H1 (cell line): ENCODE data around the gene TSC22D4. TPM values are rescaled to one million over a fixed set of nuclear protein-coding genes. Genes with fewer than 3 reads are reported as not detected.

Experiments used
- CTCF ChIA-PET: fragments of 300-600 bp; sonication (Branson Sonifier 250); formaldehyde crosslinking; loops from one replicate; lab custom pipeline; 2021; ENCODE audit not compliant: partially characterized antibody; lab: Charles Lee
- POLR2A ChIA-PET: fragments of 300-600 bp; sonication (Branson Sonifier 250); formaldehyde crosslinking; loops from one replicate; lab custom pipeline; 2021; ENCODE audit warnings: inconsistent platforms; ENCODE audit not compliant: partially characterized antibody; lab: Charles Lee
- DNase-seq, 2 experiments: peaks; one replicate each; pipeline versions ENCODE4 v3.0.0 to v3.0.0-alpha.2; 2010 to 2022; ENCODE audit warnings: low spot score in 2 of 2, low read depth in 1 of 2, mixed read lengths in 1 of 2
- FAIRE-seq: peaks from 2 replicates; lab custom pipeline; 2011; peaks lifted over from hg19 to GRCh38; lab: Jason Lieb, UNC
- H2AFZ ChIP-seq: 2 replicates; pipeline ENCODE4 v1.8.1; 2012; ENCODE audit warnings: low read length, inconsistent platforms
- H2AK5ac ChIP-seq: 2 replicates; pipeline ENCODE4 v1.6.1; 2013; ENCODE audit warnings: low read depth, low read length
- H2BK120ac ChIP-seq: replicated peaks from 2 replicates; pipeline ENCODE3; 2013; ENCODE audit warnings: low read depth, low read length, inconsistent platforms
- H2BK12ac ChIP-seq: 2 replicates; pipeline ENCODE4 v1.6.1; 2013; ENCODE audit warnings: low read depth, low read length
- H2BK15ac ChIP-seq: 2 replicates; pipeline ENCODE4 v1.6.1; 2013; ENCODE audit warnings: low read length
- H2BK20ac ChIP-seq: 2 replicates; pipeline ENCODE4 v1.6.1; 2013; ENCODE audit warnings: low read length
- H2BK5ac ChIP-seq: 2 replicates; pipeline ENCODE4 v1.6.1; 2013; ENCODE audit warnings: low read depth, low read length
- H3K14ac ChIP-seq: 2 replicates; pipeline ENCODE4 v1.6.1; 2013; ENCODE audit warnings: inconsistent platforms; ENCODE audit not compliant: insufficient read length
- H3K18ac ChIP-seq: 2 replicates; pipeline ENCODE4 v1.6.1; 2013; ENCODE audit warnings: low read length; ENCODE audit errors: extremely low read depth
- H3K23ac ChIP-seq: 2 replicates; pipeline ENCODE4 v1.6.1; 2013; ENCODE audit warnings: inconsistent platforms; ENCODE audit not compliant: insufficient read length
- H3K23me2 ChIP-seq: 2 replicates; pipeline ENCODE4 v1.6.1; 2013; ENCODE audit warnings: low read depth, low read length
- H3K27ac ChIP-seq: 2 replicates; pipeline ENCODE4 v1.6.1; 2011; ENCODE audit warnings: low read depth, low read length, inconsistent platforms
- H3K27me3 ChIP-seq, 4 experiments: replicated peaks in 1 of 4; 1 replicate in 1 of 4; 2 replicates in 3 of 4; pipeline versions ENCODE4 v1.6.1 to v1.8.1; 2011 to 2013; ENCODE audit warnings: low read length in 3 of 4, mild to moderate bottlenecking in 3 of 4, inconsistent platforms in 2 of 4, mixed read lengths in 2 of 4, moderate library complexity in 1 of 4; ENCODE audit not compliant: control insufficient read depth in 3 of 4, insufficient read depth in 3 of 4; ENCODE audit errors: extremely low read depth in 1 of 4
- H3K36me3 ChIP-seq, 4 experiments: 2 replicates each; pipeline versions ENCODE4 v1.6.1 to v1.8.1; 2011 to 2013; ENCODE audit warnings: mild to moderate bottlenecking in 4 of 4, low read length in 3 of 4, moderate library complexity in 2 of 4, control low read depth in 1 of 4, inconsistent platforms in 1 of 4; ENCODE audit not compliant: insufficient read depth in 4 of 4, control insufficient read depth in 2 of 4
- H3K4ac ChIP-seq: replicated peaks from 2 replicates; pipeline ENCODE3; 2013; ENCODE audit warnings: low read length, low read depth, mixed read lengths, inconsistent platforms; ENCODE audit not compliant: insufficient read length
- H3K4me1 ChIP-seq, 4 experiments: replicated peaks in 1 of 4; 1 replicate in 1 of 4; 2 replicates in 3 of 4; pipeline versions ENCODE4 v1.6.1 to v1.8.1; 2011 to 2013; ENCODE audit warnings: low read length in 3 of 4, inconsistent platforms in 2 of 4, mixed read lengths in 1 of 4; ENCODE audit not compliant: insufficient read depth in 4 of 4, control insufficient read depth in 3 of 4
- H3K4me2 ChIP-seq, 2 experiments: 2 replicates each; pipeline versions ENCODE4 v1.6.1 to v1.8.1; 2011 to 2013; ENCODE audit warnings: low read depth in 2 of 2, low read length in 2 of 2, control low read depth in 1 of 2, inconsistent platforms in 1 of 2, mild to moderate bottlenecking in 1 of 2; ENCODE audit not compliant: insufficient read depth in 1 of 2
- H3K4me3 ChIP-seq, 4 experiments: fragments of 200-600, 300-600 bp in 1 of 4; sonication (generic), shearing (Covaris generic), sonication (Bioruptor Twin) in 1 of 4; 2 replicates each; pipeline versions ENCODE4 v1.5.1 to v1.8.1; 2011 to 2016; ENCODE audit warnings: low read length in 4 of 4, low read depth in 3 of 4, control low read depth in 2 of 4, inconsistent platforms in 2 of 4, mild to moderate bottlenecking in 2 of 4, mixed read lengths in 1 of 4, moderate library complexity in 1 of 4; ENCODE audit not compliant: insufficient read depth in 2 of 4; ENCODE audit errors: extremely low read depth in 1 of 4
- H3K56ac ChIP-seq: replicated peaks from 2 replicates; pipeline ENCODE3; 2013; ENCODE audit warnings: low read depth, mild to moderate bottlenecking, mixed read lengths, low read length, inconsistent platforms; ENCODE audit not compliant: insufficient read length
- H3K79me1 ChIP-seq: 2 replicates; pipeline ENCODE4 v1.6.1; 2013; ENCODE audit warnings: low read depth, low read length, control low read depth
- H3K79me2 ChIP-seq, 2 experiments: 2 replicates each; pipeline versions ENCODE4 v1.6.1 to v1.8.1; 2012 to 2013; ENCODE audit warnings: low read length in 2 of 2, mild to moderate bottlenecking in 2 of 2, inconsistent platforms in 1 of 2; ENCODE audit not compliant: insufficient read depth in 2 of 2, control insufficient read depth in 1 of 2
- H3K9ac ChIP-seq, 4 experiments: replicated peaks in 1 of 4; 1 replicate in 1 of 4; 2 replicates in 3 of 4; pipeline versions ENCODE4 v1.6.1 to v1.8.1; 2011 to 2013; ENCODE audit warnings: low read depth in 3 of 4, low read length in 3 of 4, control low read depth in 2 of 4, mild to moderate bottlenecking in 2 of 4, moderate library complexity in 2 of 4, inconsistent platforms in 1 of 4; ENCODE audit errors: extremely low read depth in 1 of 4
- H3K9me3 ChIP-seq, 2 experiments: 2 replicates each; pipeline versions ENCODE4 v1.6.1 to v1.8.1; 2012 to 2013; ENCODE audit warnings: mild to moderate bottlenecking in 2 of 2, moderate library complexity in 2 of 2, control low read depth in 1 of 2, inconsistent platforms in 1 of 2, low read depth in 1 of 2, low read length in 1 of 2, mixed read lengths in 1 of 2; ENCODE audit not compliant: insufficient read depth in 2 of 2
- H4K20me1 ChIP-seq, 2 experiments: replicated peaks in 1 of 2; 2 replicates each; pipeline versions ENCODE3 to v1.8.1; 2011 to 2013; ENCODE audit warnings: inconsistent platforms in 2 of 2, low read length in 2 of 2, mild to moderate bottlenecking in 1 of 2; ENCODE audit not compliant: insufficient read depth in 2 of 2, control insufficient read depth in 1 of 2
- H4K5ac ChIP-seq: 2 replicates; pipeline ENCODE4 v1.6.1; 2013; ENCODE audit warnings: low read length, low read depth, mixed read lengths, inconsistent platforms; ENCODE audit not compliant: insufficient read length
- H4K8ac ChIP-seq: 2 replicates; pipeline ENCODE4 v1.8.0; 2013; ENCODE audit warnings: mild to moderate bottlenecking, moderate library complexity, low read length, inconsistent platforms; ENCODE audit not compliant: insufficient read depth; ENCODE audit errors: extremely low read depth
- H4K91ac ChIP-seq: replicated peaks from 2 replicates; pipeline ENCODE3; 2013; ENCODE audit warnings: low read length, mixed read lengths, inconsistent platforms; ENCODE audit not compliant: insufficient read length
- SP1 ChIP-seq: IDR thresholded peaks from 2 replicates; pipeline ENCODE4 v1.6.1; 2011; ENCODE audit warnings: low read depth, low read length
- WGBS, 2 experiments: shearing (Covaris generic) in 1 of 2; methylation state at CpG; one replicate each; pipeline versions ENCODE4 v1.1.6 to v1.1.7; 2013 to 2015; ENCODE audit warnings: low lambda C conversion rate in 2 of 2, mixed read lengths in 2 of 2, inconsistent platforms in 1 of 2, low coverage in 1 of 2, missing lambda C conversion rate in 1 of 2; ENCODE audit not compliant: insufficient replicate concordance in 2 of 2, insufficient coverage in 1 of 2, insufficient read length in 1 of 2; ENCODE audit errors: extremely low coverage in 1 of 2, missing lambda C conversion rate in 1 of 2; 5-methylcytosine and 5-hydroxymethylcytosine counted together
- polyA plus RNA-seq, 7 experiments: library from polyadenylated mRNA; depleted of rRNA in 3 of 7; stranded (reverse) in 5 of 7; unstranded in 2 of 7; fragments of >200 nt in 5 of 7; fragments of 200-250 nt in 2 of 7; gene quantifications; 1 replicate in 5 of 7; 2 replicates in 1 of 7; 4 replicates in 1 of 7; pipeline versions ENCODE4 v1.2.1 to v1.2.3, GENCODE V29; 2011 to 2013; ENCODE audit warnings: missing spikeins in 2 of 7, mixed read lengths in 2 of 7
- total RNA-seq: library from RNA; stranded (reverse); fragmentation: NEBNext Ultra II Directional; extraction: Animal tissue kit (Norgen Biotek cat#: 25700); gene quantifications from 2 replicates; pipeline ENCODE4 v1.2.1, GENCODE V29; 2021

Gene TSC22D4
- total and polyA plus RNA-seq, 2 of the 8 experiments (the other 6 are each of a cell fraction or from before 2014, with no cell fraction given), result 13.2 to 20.3 TPM

DNA sequence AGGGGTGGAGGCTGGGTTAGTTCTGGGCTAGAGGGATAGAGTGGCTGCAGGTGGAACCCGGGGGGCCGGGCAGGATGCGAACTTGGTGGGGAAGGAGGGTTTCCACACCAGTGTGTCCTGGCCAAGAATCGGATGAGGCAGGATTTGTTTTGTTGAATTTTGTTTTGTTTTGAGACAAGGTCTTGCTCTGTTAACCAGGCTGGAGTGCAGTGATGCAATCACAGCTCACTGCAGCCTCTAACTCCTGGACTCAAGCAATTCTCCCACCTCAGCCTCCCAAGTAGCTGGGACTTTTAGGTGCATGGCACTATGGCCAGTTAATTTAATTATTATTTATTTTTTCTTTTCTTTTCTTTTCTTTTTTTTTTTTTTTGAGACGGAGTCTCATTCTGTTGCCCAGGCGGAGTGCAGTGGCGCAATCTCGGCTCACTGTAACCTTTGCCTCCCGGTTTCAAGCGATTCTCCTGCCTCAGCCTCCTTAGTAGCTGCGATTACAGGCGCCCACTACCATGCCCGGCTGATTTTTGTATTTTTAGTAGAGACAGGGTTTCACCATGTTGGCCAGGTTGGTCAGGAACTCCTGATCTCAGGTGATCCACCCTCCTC lies 29.7 kb downstream of the TSC22D4 start:
- Histone ChIP-seq H3K4me1 (peaks cover 0 to 5% (median 2%) of the 10 kb centered on the region in 4 experiments; a peak in 3 of 7 replicates), H3K9ac (no peak overlapping the region), H3K23me2 (no peaks in the 10 kb centered on the region), H2AFZ (no peak overlapping the region), H3K4me3 (no peak overlapping the region), H3K18ac (no peak overlapping the region), H3K23ac (no peak overlapping the region), H3K79me1 (no peaks in the 10 kb centered on the region), H3K9me3 (no peaks in the 10 kb centered on the region), H2BK5ac (no peak overlapping the region), H2BK120ac (no peak overlapping the region), H4K91ac (no peak overlapping the region), H4K20me1 (no peaks in the 10 kb centered on the region), H2AK5ac (no peak overlapping the region; the same call in 1 of the 2 replicates), H2BK15ac (no peak overlapping the region), H4K8ac (no peak overlapping the region; the same call in 1 of the 2 replicates), H3K36me3 (no peaks in the 10 kb centered on the region), H3K56ac (no peak overlapping the region)
- DNase-seq (no peak), FAIRE-seq (no peak)
- WGBS, 2 experiments, result 97% methylated on average over 12 of the region's 13 CpGs; no CpG with 5 or more reads in 1 of the 2 experiments
- CTCF ChIA-PET, result interaction anchor here (0.7 to 8.3 kb wide), 6 partner anchors 8 to 406 kb away, joined by 3 to 70 read pairs (median 6); partner anchors contain the start of genes PPP1R35 and SPACDR
- POLR2A ChIA-PET, result interaction anchor here (7.4 to 8.2 kb wide), 2 partner anchors 14 to 20 kb away, joined by 55 to 81 read pairs; partner anchors contain the start of genes MEPCE, PPP1R35 and ZCWPW1
- TF ChIP-seq SP1, result no peak
- TF ChIP-seq, all 59 proteins: peak for 0
- H3K4ac ChIP-seq, result no peak overlapping the region
- H2BK12ac ChIP-seq, result no peak overlapping the region
- no peak overlapping the region for H4K5ac ChIP-seq
- H3K14ac ChIP-seq, result no peak overlapping the region
- H3K79me2 ChIP-seq, result no peaks in the 10 kb centered on the region
- H3K27ac ChIP-seq, result no peak overlapping the region
- no peak overlapping the region for H3K4me2 ChIP-seq
- no peaks in the 10 kb centered on the region for H3K27me3 ChIP-seq
- no peak overlapping the region for H2BK20ac ChIP-seq
